GM19035 (cell line): ENCODE data around the gene ENTPD7.
"Not testable (repeated sequence)": the region's sequence is repeated elsewhere in the genome, so short reads cannot be mapped to it uniquely, and the experiment has no call there.

ENCODE experiments used
- ATAC-seq: cut with Tn5 transposase; IDR thresholded peaks from one replicate; pipeline ENCODE4 v1.9.1; 2021; ENCODE audit not compliant: unreplicated experiment

Gene ENTPD7

DNA sequence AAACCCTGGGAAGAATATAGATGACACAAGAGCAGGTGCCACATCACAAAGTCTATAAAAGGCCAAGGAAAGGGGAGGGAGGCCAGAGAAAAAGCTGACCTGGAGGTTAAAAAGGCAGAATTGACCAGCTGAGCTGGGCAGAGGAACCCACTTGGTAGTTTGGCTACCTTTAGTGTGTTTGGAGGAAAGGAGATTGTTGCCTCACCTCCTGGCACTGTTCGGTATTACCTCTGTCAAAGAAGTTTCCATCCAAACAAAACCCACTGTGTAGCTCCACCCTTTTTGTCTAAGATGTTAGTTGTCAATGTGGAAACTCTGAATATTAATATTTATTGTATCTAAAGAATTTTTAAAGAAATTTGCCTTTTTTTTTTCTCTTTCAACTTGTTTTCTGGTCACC, 23.4 kb downstream of the ENTPD7 start:
- ATAC-seq = no peak

DNA sequence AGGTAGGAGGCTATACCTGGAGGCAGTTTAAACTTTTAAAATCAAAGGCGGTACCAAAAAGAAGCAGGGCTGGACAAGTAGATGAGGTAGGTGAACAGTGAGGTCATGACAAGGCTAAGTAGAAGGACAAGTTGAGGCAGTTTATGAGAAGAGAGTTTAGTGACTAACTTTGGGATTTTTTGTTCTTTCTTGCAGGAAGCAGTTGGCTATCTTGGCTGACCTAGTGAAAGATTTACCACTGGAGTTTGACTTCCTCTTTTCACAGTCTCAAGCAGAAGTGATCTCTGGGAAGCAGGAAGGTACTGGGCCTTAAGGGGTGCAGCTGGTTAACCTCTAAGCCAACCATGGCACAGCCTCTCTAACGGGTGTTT, 26.3 kb downstream of the ENTPD7 start:
- no peak for ATAC-seq

DNA sequence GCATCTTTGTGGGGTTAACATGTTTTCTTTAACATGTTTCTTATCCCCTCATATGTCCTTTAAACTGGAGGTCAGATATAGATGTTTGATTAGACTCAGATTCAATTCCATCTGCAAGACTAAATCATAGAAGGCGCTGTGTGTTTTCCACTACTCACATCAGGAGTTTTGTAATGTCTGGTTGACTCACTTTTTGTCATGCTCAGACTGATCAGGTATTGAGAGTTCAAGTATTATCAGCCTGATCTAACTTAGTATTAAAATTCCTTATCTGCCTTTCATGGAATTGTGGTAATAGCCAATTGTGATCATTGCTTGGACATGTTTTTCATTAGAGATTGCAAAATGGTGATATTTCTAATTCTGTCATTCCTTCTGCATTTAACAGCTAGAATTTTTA, 30.2 kb downstream of the ENTPD7 start:
- no peak for ATAC-seq

DNA sequence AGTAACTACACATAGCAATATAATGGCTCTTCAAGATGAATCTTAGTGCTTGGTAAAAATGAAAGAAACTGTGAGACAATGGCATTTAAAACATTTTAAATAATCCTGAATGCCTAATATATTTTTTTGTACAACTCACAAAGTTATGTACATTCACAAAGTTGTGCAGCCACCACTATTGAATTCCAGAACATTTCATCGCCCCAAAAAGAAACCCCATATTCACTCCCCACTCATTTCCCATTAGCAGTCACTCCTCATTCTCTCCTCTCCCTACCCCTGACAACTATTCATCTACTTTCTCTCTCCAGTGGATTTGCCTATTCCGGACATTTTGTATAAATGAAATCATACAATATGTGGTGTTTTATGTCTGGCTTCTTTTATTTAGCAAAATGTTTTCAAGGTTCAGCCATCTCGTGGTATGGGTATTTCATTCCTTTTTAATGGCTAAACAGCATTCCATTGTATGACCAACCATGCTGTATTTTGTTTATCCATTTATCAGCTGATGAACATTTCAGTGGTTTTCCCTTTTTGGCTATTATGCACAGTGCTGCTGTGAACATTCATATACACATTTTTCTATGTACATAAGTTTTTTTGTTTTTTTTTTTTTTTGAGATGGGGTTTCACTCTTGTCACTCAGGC, 34.7 kb downstream of the ENTPD7 start:
- no peak for ATAC-seq

DNA sequence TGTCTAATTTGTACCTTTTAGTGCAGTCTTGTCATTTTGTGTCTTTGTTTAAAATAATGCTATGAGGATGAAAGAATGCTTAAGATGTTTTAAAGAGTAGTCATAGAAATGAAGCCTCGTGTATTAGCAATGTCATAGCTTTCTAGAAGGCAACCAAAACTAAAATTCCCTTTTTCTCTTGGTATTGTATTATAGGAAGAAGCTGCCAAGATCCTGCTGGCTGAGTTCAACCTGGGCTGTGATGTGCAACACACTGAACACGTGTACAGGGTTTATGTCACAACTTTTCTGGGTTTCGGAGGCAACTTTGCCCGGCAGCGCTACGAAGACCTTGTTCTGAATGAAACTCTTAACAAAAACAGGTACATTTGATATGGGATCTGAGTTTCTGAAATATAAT, 36.5 kb downstream of the ENTPD7 start:
- ATAC-seq = no peak

DNA sequence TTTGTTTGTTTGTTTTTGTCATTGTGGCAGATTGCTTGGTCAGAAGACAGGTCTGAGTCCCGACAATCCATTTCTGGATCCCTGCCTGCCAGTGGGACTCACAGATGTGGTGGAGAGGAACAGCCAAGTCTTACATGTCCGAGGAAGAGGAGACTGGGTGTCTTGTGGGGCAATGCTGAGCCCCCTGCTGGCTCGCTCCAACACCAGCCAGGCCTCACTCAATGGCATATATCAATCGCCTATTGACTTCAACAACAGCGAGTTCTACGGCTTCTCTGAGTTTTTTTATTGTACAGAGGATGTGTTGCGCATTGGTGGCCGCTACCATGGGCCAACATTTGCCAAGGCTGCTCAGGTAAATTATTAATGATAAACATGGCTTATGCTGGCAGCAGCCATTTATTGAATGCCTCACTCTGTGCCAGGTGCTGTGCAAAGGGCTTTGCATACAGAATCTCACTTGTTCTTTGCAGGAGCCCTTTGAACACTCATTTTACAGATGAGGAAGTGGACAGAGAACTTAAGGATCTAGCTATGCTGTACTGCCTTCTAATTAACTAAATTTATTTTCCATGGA, 39.3 kb downstream of the ENTPD7 start:
- no peak for ATAC-seq

DNA sequence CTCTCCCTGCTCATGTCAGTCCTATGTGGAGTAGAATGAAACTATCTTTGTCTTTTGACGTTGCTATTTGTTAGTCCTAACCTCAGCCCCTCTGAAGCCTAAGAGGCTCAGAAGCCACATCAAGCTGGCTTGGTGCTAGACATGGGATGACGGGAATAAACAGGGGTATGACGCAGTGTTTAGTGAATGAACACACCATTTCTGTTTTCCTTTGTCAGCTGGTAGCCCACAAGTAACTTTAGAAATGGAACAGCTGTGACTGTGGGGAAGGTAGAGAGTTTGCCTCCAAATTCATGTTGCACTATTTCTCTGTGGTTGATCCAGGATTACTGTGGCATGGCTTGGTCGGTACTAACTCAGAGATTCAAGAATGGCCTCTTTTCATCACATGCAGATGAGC, 41.3 kb downstream of the ENTPD7 start:
- ATAC-seq = no peak

DNA sequence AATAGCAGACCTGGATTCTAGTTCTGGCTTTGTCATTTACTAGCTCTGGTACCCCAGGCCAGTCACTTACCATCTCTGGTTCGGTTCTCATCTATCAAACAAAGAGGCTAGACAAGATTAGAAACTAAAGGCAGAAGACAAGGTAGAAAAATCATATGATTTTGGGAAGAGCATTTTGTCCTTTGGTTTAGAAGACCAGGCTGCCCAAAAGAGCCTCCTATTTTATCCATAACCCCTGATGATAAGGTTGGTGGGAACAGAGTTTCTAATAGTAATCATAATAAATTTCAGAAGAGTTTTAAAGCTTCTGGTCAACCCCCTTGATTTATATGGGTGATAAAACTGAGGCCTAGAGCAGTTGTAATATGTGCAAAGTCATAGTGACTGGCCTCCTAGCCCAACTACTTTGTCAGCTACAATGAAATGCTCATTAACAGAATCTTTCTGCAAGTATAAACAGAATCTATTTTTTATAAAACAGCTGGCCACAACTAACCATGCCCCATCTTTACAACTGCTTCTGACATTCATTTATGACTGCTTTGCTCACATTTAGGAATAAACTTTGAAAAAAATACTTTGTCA, 49.2 kb downstream of the ENTPD7 start:
- no peak for ATAC-seq

DNA sequence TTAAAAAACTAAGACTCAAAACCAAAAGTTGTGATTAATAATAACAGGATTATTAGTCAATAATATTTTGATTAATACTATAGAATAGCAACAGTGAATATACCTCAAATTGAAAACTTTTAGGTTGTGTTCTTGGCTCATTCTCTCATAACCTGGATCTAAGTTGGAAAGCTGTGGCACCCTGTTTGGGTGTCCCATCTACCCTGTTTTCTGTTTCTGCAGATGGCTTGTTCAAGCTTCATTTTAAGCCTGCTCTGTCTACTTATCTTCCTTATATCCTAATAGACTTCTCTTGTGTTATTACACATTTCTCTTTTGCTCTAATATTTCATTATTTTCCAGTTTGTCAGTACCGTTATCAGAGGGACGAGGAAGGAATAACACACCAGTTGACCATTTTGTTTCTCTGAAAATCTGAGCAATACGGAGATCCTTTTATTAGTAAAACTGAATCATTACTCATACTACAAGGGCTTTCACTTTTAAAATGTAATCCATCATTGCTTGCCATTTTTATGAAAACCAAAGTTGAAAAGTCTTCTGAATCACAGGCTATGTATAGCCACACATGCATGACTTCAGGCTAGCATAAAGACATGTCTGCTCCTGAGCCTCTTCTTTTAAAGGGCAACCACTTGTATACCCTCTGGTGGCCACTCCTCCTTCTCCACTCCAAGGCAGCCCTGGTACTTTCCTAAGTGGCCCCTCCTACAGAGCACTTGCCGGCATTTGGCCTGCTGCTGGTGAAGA, 50.3 kb downstream of the ENTPD7 start:
- ATAC-seq = peak; percentile 59

DNA sequence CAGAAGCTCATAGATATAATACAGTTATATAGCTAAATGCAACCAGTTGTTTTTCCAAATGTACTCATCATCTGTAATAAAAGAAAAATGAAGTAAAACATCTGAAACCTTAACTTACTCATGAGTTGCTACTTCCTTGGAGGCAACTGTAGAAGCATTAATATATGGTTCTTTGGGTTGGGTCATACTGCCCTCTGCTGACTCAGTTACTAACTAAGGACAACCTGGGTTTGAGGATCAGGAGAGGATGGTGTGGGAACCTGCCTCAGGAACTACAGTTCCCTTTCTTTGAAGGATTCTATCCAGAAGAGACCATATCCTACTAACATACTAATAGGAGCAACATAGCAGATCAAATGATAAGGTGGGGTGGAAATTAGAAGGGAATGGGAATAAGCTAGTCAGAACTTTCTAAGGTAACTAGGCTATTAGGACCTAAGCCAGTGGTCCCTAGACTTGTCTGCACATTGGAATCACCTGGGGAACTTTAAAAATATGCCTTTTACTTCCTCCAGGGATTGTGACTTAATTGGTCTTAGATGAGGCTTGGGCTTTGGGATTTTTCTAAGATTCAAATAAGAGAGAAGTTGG, 51.9 kb downstream of the ENTPD7 start:
- ATAC-seq = no peak

DNA sequence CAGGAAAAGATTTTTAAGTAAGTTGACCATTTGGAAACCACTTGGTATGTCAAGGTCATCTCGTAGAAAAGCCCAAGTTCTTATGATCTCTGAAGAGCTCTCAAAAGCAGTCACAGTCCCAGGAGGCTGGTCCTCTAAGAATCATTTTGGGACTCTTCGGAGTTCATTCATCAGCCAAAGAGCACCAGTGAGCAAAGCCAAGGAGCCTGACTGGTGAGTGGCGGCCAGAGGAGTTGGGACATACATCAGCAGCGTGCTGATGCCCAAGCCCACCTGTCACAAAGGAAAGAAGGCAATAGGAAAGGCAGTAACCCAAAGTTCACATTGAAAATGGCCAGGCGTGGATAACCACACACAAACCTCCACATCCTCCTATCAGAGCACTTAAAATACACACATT, 55.1 kb downstream of the ENTPD7 start:
- ATAC-seq = no peak

DNA sequence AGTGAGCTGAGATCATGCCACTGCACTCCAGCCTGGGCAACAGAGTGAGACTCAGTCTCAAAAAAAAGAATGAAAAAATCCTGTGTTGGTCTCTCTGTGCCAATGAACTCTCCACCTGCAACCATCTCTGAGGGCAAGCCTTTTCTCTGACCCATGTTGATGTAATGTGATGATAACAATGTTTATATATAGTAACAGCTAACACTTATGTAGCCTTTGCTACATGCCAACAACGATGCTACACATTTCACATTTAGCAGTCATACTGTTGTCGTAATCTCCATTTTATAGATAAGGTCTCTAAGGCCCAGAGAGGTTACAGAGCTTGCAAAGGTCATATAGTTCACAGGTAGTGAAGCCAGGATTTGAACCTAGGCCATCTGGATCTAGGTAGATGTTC, 61.1 kb downstream of the ENTPD7 start:
- ATAC-seq = no peak

DNA sequence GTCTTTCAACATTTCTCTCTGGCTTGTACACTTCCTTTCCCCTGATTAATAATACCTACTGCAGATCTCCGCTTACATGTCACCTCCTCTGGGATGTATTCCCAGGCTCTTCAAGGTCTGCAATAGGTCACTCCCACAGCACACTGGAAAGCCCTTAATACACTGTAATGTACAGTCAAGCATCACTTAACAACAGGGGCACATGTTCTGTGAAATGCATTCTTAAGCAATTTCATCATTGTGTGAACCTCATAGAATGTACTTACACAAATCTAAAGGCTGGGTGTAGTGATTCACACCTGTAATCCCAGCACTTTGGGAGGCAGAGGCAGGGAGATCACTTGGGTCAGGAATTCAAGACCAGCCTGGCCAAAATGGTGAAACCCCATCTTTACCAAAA, 70.7 kb downstream of the ENTPD7 start:
- no peak for ATAC-seq

DNA sequence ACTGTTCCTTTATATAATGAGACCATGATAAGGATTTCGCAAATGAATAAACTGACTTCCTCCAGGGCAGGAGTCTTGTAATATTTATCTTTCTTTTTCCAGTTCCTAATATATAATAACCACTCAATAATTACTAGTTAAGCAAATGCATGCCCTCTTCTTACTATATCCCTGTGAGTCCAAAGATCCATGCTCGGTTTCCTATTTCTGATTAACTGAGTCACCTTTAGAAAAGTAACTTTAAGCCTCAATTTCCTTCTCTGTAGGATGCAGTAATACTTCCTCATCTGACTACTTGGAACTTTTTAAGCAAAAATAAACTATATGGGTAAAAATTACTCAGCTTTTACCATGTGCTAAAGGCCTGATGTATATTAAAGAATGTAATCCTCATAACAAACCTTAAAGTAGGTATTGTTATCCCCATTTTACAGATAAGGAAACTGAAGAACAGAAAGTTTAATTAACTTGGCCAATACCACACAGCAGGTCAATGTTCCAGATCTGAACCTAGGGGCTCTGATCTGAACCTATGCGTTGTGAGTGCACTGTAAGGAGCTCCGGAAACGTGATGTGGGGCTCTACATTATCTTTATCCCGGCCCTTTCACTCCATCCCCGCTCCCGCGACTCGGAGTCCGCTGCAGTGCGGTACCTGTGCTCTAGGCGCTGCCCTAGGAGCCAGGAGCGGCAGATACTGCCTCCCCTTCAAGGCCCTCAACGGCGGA, 72.2 kb downstream of the ENTPD7 start:
- no peak for ATAC-seq

DNA sequence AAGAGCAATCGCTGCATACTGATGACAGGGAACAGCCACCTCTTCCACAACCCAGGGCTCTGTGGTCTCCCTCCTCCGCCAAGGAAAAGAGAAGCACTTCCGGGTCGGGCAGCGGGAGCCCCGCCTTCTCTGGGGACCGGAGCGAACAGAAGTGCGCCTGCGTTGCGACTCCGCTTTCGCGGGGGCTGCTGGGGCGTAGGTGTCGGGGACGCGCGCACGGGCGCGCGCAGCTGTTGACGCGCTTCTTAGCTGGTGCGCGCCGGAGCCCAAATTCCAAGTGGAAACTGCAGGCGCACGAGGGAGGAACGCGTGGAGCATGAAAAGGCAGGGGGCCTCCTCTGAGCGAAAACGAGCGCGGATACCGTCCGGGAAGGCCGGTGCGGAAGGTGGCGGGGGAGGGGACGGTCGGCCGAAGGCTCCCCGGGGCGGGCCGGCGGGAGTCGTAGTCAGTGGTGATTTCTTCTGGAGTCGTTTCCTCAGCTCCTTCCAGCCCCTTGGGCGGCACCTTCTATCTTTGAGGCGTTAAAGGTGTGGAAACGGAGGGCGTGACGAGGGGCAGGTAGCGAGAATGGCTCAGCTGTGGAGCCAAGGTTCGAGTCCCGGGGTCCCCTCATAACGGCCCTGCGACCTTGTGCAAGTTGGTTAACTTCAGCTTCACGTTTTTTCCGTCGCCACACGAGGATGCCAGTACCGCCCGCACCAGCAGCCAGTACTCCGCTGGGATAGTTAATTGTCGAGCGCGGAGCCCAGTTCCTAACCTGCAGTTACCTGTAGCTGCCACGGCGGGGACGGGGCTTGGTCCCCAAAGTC, 72.9 kb downstream of the ENTPD7 start, which contains the start of the genes COX15 and CUTC:
Gene COX15, minus strand, starts transcription at position 95 of the 810 bp plus-strand sequence. Its CDS starts 78 bp downstream, at position 17.
Gene CUTC, plus strand, starts transcription at position 202 of the 810 bp plus-strand sequence. Its CDS starts 115 bp downstream, at position 317.
- peak; percentile 86 for ATAC-seq

DNA sequence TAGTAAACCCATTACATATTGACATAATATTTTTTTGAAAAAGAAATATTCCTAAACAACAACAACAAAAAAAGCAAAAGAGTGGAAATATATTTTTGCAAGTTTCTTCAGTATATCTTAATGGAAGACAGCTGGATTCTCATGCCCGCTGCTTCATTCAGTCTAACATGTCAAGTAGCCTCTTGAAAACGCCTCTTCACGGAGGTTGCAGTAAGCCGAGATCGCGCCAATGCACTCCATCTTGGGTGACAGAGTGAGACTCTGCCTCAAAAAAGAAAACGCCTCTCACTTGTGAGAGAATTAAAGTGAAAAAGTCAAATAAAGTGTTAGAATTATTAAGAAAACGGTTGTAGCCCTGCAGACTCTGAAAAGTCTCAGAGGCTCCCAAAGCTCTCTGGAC, 74.1 kb downstream of the ENTPD7 start:
- no peak for ATAC-seq

DNA sequence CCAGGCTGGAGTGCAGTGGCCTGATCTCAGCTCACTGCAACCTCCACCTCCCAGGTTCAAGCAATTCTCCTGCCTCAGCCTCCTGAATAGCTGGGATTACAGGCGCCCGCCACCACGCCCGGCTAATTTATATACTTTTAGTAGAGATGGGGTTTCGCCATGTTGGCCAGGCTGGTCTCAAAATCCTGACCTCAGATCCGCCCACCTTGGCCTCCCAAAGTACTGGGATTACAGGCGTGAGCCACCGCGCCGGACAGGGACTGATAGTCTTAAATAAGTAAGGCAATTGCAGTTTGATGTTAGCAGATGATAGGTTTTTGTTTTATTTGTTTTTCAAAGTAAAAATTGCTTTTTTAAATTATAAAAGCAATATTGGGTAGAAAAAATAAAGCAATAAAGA, 74.8 kb downstream of the ENTPD7 start:
- not testable (repeated sequence) for ATAC-seq

DNA sequence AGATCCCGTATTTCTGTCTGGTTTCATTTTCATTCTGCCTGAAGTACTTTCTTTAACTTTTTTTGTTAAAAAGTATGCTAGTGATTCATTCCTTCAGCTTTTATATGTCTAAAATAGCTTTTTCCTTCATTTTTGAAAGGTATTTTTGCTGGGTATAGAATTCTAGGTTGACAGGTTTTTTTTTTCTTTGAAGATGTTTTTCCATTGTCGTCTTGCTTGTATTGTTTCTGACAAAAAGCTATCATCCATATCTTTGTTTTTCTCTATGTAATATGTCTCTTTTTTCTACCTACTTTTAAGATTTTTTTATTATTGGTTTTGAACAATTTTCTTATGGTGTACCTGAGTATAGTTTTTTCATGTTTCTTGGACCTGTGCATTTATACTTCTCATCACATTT, 81.0 kb downstream of the ENTPD7 start:
- ATAC-seq = no peak

DNA sequence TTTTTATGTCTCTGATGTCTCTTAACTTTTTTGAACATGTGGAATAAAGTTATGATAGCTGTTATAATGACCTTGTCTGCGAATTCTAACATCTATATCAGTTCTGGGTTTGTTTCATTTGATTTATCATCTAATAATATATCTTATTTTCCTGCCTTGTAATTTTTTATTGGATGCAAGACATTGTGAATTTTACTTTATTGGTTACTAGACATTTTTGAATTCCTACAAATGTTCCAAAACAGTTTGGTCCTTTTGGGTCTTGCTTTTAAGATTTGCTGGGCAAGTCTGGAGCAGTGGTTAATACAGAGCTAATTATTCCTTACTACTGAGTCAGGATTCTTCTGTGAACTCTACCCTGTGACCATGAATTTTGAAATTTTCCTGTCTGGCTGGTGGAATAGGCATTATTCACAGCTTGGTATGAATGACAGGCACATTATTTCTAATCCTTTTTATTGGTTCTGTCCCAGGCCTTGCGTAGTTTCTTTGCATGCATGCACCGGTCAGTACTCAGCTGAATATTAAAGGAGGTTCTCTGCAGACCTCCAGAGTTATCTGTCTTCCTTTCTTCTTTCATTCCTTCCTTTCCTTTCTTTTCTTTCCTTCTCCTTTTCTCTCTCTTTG, 81.7 kb downstream of the ENTPD7 start:
- no peak for ATAC-seq

DNA sequence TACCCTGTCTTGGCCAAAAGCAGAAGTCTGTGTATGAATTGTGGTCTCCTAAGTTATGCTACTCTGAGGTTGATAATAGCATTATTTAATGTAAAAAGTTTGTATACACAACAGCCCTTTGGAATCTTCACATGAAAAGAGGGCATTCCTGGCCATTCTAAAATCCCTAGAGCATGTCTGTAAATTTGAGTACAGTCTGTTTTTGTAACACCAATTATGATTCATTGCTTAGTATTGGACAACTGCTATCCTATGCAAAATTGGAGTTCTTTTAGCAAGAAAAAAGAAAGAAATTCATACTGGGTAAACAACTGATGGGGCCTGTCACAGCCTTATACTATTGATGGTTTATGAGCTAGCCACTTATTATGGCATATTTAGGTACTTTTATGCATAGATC, 82.9 kb downstream of the ENTPD7 start:
- no peak for ATAC-seq
